GM12892 (cell line): ENCODE measurements around the gene ONECUT1.

Experiments used
- DNase-seq: peaks from one replicate; pipeline ENCODE4 v3.0.0; 2011; ENCODE audit not compliant: insufficient read length
- FAIRE-seq: peaks from 2 replicates; lab custom pipeline; 2011; peaks lifted over from hg19 to GRCh38; lab: Jason Lieb, UNC
- POLR2A ChIP-seq: IDR thresholded peaks from 2 replicates; pipeline ENCODE4 v1.6.1; 2011; ENCODE audit warnings: low read depth, low read length, control low read depth
- POLR2AphosphoS5 ChIP-seq: IDR thresholded peaks from 2 replicates; pipeline ENCODE4 v1.6.1; 2011; ENCODE audit warnings: low read depth, low read length, control low read depth
- TAF1 ChIP-seq: IDR thresholded peaks from 2 replicates; pipeline ENCODE4 v1.6.1; 2011; ENCODE audit warnings: low read depth, mild to moderate bottlenecking, control low read depth, low read length, borderline replicate concordance

The ONECUT1 gene

DNA sequence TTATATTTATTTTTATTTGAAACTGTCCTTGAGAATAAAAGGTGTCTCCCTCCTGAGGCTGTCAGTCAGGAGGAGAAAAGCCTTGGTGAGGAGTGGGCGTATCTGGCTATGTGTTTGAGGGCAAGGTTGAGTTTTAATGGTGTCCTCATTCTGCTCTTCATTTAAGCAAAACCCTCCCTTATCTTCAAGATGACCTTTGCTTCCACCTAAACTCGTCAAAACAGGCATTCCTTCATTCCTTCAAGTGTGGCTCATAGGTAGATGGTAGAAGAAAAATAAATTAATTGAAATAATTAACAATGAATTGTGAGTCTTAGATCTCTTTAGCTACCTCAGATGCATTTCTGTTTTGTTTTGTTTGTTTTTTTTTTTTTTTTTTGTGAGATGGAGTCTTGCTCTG is 71.6 kb downstream of the ONECUT1 start:
- DNase-seq (no peak), FAIRE-seq (no peak)
- no peak for TF ChIP-seq POLR2A
- TF ChIP-seq POLR2AphosphoS5 = no peak
- TF ChIP-seq TAF1 = no peak

- DNase-seq (no peak), FAIRE-seq (no peak)
- TF ChIP-seq TAF1 (no peak), POLR2A (no peak), POLR2AphosphoS5 (no peak)
Observed at GRCh38 chr15:52717924-52718323, 72.2 kb downstream of the ONECUT1 start.

DNA sequence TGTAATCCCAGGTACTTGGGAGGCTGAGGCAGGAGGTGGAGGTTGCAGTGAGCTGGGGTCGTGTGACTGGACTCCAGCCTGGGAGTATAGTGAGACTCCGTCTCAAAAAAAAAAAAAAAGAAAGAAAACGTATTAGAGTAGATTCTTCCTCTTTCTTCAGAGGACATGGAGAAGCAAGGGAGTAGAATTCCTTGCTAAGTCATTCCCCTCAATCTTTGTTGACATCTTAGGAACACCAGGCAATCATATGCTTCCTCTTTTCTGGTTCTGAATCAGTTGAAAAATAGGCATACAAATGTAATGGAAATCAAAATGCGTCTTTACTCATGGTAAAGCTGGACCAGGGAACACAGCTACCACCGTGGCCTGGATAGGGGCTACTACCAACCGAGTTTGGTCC is 72.7 kb downstream of the ONECUT1 start:
- DNase-seq (no peak), FAIRE-seq (no peak)
- no peak for TF ChIP-seq POLR2AphosphoS5
- no peak for TF ChIP-seq POLR2A
- TF ChIP-seq TAF1 = no peak

GRCh38 chr15:52716536-52716935 is 73.6 kb downstream of the ONECUT1 start:
- no peak for TF ChIP-seq POLR2AphosphoS5
- TF ChIP-seq TAF1 = no peak
- TF ChIP-seq POLR2A = no peak
- DNase-seq (no peak), FAIRE-seq (no peak)

DNA sequence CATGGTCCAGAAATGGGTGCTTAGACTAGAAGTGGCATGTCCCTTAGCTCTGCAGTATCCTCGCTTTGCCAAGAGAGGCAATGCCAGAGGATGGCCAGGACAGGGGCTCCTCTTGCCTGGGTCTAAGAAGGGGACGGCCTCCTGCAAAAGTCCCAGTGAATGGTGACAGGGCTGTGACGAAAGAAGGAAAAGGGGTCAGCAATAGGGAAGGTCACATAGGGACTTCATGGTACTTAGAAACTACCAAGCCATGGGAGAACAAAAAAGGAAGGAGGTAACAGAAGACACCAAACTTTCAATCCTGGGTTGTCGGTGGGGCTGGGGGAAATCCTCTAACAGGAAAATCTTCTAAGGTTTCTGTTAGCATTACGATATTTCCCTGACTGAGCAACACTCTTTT is 74.7 kb downstream of the ONECUT1 start:
- TF ChIP-seq TAF1 = no peak
- TF ChIP-seq POLR2A = no peak
- TF ChIP-seq POLR2AphosphoS5 = no peak
- DNase-seq (no peak), FAIRE-seq (no peak)

- no peak for FAIRE-seq
Observed at GRCh38 chr15:52714968-52715367, 75.2 kb downstream of the ONECUT1 start.

GRCh38 chr15:52710708-52711389 is 79.3 kb downstream of the ONECUT1 start:
- DNase-seq (no peak), FAIRE-seq (peak; percentile 24)
- TF ChIP-seq TAF1 = no peak
- no peak for TF ChIP-seq POLR2A
- TF ChIP-seq POLR2AphosphoS5 = no peak

More at GRCh38 chr15:52714968-52715367, 75.2 kb downstream of the ONECUT1 start:
- DNase-seq = no peak
- TF ChIP-seq POLR2A (no peak), POLR2AphosphoS5 (no peak), TAF1 (no peak)

DNA sequence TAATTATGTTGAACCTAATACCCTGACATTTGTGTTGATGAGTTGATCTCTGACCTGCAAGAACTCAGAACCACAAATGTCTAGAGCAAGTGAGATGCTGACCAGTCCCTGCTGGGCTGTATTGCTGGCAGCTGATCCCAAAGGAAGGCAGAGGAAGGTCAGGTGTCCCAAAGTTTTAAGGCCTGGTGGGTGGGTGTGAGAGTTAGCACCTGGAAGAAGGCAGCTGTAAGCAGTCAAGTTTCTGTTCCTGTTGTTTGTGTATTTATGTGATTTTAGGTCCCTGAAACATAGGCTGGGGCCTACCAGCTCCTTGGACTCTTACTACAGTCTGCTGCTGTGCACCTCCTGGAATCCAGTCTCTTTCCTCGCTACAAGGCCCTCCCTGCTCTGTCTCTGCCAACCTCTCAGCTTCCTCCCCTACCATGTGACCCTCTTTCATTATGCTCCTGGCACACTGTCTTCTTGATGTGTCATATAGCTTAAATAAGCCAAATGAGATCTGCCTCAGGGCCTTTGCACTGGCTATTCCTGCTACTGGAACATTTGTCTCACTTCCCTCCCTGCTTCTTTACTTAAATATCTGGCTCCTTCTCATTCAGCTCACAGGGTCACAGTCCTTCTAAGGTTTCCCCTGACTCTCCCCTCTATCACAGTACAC is 80.0 kb downstream of the ONECUT1 start:
- no peak for TF ChIP-seq TAF1
- no peak for TF ChIP-seq POLR2AphosphoS5
- no peak for TF ChIP-seq POLR2A
- DNase-seq = no peak
- no peak for FAIRE-seq

GRCh38 chr15:52709187-52709981 is 80.8 kb downstream of the ONECUT1 start:
- peak; percentile 87 for FAIRE-seq
- TF ChIP-seq POLR2A (no peak), TAF1 (no peak), POLR2AphosphoS5 (no peak)

More at GRCh38 chr15:52709187-52709981, 80.8 kb downstream of the ONECUT1 start:
- DNase-seq = no peak
